AG04449 (cell line): Measurements from ENCODE around the gene EHBP1L1.
A peak's percentile ranks its signal among the peaks of the same experiment; 100 is the strongest.

ENCODE experiments used
- CTCF ChIA-PET: fragments of 350-600 bp; formaldehyde crosslinking; extraction: SDS; loops from one replicate; lab custom pipeline; 2021; ENCODE audit warnings: antibody characterized with exemption; lab: Yijun Ruan, JAX
- POLR2A ChIA-PET: fragments of 400-600, 350-600 bp; formaldehyde crosslinking; extraction: SDS; loops from one replicate; lab custom pipeline; 2020; ENCODE audit warnings: antibody characterized with exemption, inconsistent platforms; lab: Yijun Ruan, JAX
- DNase-seq: peaks from one replicate; pipeline ENCODE4 v3.0.0-alpha.2; 2010; ENCODE audit warnings: low read depth, low spot score
- H3K4me3 ChIP-seq: 2 replicates; pipeline ENCODE4 v1.5.1; 2011; ENCODE audit warnings: low read depth, mild to moderate bottlenecking, control low read depth, low read length
- CTCF ChIP-seq: IDR thresholded peaks from one replicate; pipeline ENCODE4 v1.5.1; 2011; ENCODE audit warnings: mild to moderate bottlenecking, moderate library complexity, low read length, control low read depth, inconsistent platforms; ENCODE audit not compliant: insufficient read depth; ENCODE audit errors: missing control alignments

Gene EHBP1L1

GRCh38 chr11:65548395-65548794, 27.5 kb upstream of the EHBP1L1 start:
- CTCF ChIA-PET, result interaction anchor here (1.2 to 6.0 kb wide), 4 partner anchors 7 to 45 kb away, joined by 3 to 60 read pairs (median 4); partner anchors contain the start of gene FAM89B
- H3K4me3 ChIP-seq, result no peak overlapping the region
- TF ChIP-seq CTCF, result no peak
- POLR2A ChIA-PET, result interaction anchor here (0.9 kb wide), 1 partner anchor 126 kb away, joined by 3 read pairs; the partner anchor contains the start of gene NEAT1
- no peak for DNase-seq

GRCh38 chr11:65549096-65549495, 26.8 kb upstream of the EHBP1L1 start:
- H3K4me3 ChIP-seq, result no peak overlapping the region
- POLR2A ChIA-PET, result no interaction called here
- CTCF ChIA-PET, result interaction anchor here (1.2 to 6.0 kb wide), 3 partner anchors 8 to 45 kb away, joined by 3 to 60 read pairs (median 5); no protein-coding TSS in a partner anchor
- no peak for DNase-seq
- TF ChIP-seq CTCF, result no peak

GRCh38 chr11:65551572-65552387, 24.1 kb upstream of the EHBP1L1 start:
- TF ChIP-seq CTCF, result peak; percentile 56
- ChIA-PET CTCF (interaction anchor here (0.8 to 6.0 kb wide), 9 partner anchors 7 to 43 kb away, joined by 3 to 60 read pairs (median 4); no protein-coding TSS in a partner anchor), POLR2A (no interaction called here)
- no peak for DNase-seq
- no peak overlapping the region for H3K4me3 ChIP-seq

- DNase-seq, result no peak
- POLR2A ChIA-PET, result no interaction called here
- TF ChIP-seq CTCF, result no peak
- H3K4me3 ChIP-seq, result no peak overlapping the region
- CTCF ChIA-PET, result interaction anchor here (0.8 to 6.0 kb wide), 9 partner anchors 8 to 42 kb away, joined by 3 to 60 read pairs (median 3); no protein-coding TSS in a partner anchor
Observed at GRCh38 chr11:65552388-65552951, 23.4 kb upstream of the EHBP1L1 start.

GRCh38 chr11:65553301-65554001, 22.4 kb upstream of the EHBP1L1 start:
- TF ChIP-seq CTCF, result no peak
- POLR2A ChIA-PET, result no interaction called here
- no peak for DNase-seq
- CTCF ChIA-PET, result interaction anchor here (1.3 to 6.0 kb wide), 2 partner anchors 12 to 27 kb away, joined by 3 to 60 read pairs; no protein-coding TSS in a partner anchor
- H3K4me3 ChIP-seq, result no peak overlapping the region
